IPS-NIHi11 (cell line): ENCODE measurements around the gene LILRA1.
A peak's percentile ranks its signal among the peaks of the same experiment; 100 is the strongest.
"Not testable (repeated sequence)": the region's sequence is repeated elsewhere in the genome, so short reads cannot be mapped to it uniquely, and the experiment has no call there.

Experiments
- DNase-seq: peaks from one replicate; pipeline ENCODE4 v3.0.0; 2012; ENCODE audit warnings: mixed read lengths, low spot score

The LILRA1 gene

DNA sequence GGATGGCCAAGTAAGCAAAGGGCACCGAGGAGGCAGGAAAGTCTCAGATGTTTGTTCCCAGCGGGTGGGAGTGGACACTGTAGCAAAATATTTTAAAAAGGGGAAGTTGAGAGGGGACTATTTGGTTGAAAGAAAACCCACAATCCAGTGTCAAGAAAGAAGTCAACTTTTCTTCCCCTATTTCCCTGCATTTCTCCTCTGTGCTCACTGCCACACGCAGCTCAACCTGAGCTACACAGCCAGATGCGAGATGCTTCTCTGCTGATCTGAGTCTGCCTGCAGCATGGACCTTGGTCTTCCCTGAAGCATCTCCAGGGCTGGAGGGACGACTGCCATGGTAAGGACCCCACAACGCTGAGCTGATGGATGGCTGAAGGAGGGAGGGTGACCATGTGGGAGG lies at the start of gene LILRA1:
LILRA1 (plus strand) TSS at position 188 of the 400 bp plus-strand sequence. CDS start 613 bp downstream, outside the sequence.
- DNase-seq: not testable (repeated sequence)

DNA sequence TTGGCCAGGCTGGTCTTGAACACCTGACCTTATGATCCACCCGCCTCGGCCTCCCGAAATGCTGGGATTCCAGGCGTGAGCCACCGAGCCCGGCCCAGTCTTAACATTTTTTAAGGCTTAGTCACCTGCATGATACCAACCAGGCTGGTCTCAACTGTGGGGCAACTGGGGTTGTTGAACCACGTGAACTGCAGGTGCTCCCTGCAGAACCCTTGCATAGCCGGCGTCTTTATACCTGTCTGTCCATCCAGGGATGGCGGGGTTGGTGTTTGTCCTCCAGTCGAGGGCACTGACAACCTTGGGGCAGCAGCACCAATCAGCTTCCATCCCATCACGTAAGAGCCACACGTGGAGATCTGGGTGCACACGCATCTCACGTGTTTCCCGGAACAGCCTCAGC lies 44.6 kb upstream of the LILRA1 start:
- DNase-seq: no peak

DNA sequence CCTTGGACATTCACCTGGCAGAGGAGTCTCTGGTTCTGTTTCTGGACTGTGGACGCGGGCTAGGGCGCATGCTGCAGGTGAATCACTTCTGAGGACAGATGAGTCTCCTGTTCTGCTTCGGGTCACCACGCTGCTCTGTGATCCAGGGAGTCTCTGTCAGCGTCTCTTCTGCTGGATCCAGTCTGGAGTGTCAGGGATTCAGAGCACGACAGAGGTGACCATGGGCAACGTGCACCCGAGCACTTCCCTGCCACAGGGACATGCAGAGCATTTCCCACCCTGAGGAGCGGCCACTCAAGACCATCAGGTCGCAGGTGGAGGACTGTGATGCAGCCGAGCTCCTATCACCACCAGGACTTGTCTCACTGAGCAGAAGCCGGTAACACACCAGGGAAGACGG lies 44.2 kb upstream of the LILRA1 start:
- no peak for DNase-seq

DNA sequence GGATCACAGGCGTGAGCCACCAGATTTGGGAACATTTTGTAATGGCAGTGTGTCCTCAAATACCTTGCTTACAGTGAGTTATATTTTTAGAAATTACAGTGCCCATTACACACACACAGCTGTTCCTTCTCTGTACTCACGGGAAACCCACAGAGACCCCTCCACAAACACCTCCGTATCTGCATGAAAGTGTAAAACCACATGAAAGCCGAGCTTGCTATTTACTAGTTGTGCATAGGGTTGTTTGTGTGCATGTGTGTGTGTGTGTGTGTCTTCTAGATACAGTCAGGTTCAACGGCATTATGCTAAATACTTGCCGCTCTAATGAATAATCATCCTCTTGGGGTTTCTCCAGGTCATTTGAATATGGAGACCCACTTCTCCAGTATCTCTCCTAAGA lies 42.1 kb upstream of the LILRA1 start:
- no peak for DNase-seq

DNA sequence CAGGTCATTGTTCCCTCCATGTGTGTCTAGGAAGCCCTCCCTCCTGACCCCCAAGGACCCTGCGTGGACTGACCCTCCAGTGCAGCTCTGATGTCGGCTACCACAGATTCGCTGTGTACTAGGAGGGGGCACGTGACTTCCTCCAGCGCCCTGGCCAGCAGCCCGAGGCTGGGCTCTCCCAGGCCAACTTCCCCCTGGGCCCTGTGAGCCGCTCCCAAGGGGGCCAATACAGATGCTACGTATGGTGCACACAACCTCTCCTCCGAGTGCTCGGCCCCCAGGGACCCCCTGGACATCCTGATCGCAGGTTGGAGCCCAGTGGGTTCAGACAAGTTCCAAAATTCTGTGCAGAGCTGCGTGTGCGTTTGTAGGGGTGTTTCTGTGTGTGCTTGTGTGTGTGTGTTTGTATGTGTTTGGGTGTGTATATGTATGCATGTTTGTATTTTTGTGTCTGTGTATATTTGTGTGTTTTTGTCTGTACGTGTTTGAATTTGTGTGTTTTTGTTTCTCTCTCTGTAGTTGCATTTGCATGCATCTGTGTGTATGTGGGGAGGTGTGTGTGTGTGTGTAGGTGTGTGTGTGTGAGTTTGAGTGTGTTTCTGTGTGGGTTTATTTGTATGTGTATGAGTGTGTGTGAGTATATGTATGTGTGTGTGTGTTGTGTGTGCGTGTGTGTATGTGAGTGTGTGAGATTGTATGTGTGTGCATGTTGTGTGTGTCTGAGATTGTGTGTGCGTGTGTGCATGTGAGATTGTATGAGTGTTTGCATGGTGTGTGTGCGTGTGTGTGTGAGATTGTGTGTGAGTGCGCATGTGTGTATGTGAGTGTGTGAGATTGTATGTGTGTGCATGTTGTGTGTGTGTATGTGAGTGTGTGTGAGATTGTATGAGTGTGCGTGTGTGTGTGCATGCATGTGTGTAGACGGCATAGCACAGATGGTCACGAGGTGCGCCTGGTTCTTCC lies 41.2 kb upstream of the LILRA1 start:
- DNase-seq: no peak

DNA sequence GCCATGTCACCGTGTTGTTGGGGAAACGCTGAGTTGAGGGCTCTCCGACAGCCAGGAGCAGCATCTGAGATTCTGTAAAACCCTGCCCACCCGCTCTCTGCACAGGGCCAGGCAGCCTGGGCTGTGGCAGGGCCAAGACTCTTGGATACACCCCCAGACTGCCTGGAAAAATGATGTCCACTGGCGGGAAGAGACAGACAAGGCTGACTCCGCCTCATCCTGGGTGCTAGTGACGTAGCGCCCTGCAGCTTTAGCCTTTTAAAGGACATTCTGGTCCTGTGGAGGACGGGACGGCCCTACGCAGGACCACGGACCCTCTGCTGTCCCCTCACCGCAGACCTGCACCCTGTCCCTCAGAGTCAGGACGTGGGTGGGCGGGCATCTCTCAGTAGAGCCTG lies 40.5 kb upstream of the LILRA1 start:
- DNase-seq: no peak

DNA sequence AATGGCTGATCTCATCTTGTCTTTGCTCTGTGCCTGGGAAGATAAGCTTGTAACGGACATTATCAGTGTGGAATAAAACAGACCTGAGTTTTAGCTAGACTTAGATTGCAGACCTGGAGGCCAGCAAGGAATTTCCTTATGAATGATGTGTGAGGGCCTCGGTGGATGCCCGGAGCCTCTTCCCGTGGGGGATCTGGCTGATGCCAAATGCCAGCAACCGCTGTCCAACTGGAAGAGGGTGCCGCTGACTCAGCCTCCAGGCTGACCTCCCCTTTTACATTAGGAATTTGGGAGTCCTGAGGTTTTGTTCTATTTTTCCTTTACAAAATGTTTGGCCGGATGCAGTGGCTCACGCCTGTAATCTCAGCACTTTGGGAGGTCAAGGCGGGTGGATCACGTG lies 39.4 kb upstream of the LILRA1 start:
- no peak for DNase-seq

DNA sequence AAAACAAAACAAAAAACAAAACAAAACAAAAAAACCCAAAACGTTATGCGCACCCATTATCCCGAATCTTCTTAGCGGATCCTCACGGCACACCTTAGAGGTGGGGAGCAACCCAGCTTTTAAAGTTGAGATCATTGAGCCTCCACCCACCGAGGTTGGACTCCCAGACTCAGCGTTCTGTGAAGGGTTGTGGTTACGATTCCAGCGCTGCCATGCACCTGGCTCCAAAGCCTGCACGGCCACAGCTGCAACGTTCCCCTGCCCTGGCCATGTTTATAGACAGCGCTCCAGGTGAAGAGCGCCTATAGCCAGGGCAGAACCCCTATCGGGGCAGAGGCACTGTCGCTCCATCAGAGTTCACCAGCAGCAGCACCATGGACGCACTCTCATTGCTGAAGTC lies 38.5 kb upstream of the LILRA1 start:
- no peak for DNase-seq

DNA sequence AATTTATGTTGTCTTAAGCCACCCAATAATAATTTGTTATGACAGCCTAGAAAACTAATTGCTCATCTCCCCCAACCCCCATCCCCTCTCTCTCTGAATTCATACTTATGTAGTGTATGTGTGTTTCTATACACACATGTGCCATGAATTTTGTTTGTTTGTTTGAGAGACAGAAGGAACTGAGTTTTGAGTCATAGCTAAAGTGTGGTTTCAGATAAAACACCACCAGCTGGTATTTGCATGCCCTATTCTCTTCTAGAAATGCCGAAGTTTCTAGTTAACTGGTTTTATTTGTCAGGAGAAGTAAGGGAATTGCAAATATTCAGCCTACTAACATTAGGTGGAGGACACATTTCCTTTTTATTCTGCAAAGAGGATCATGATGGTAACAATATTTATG lies 37.2 kb upstream of the LILRA1 start:
- DNase-seq: no peak

DNA sequence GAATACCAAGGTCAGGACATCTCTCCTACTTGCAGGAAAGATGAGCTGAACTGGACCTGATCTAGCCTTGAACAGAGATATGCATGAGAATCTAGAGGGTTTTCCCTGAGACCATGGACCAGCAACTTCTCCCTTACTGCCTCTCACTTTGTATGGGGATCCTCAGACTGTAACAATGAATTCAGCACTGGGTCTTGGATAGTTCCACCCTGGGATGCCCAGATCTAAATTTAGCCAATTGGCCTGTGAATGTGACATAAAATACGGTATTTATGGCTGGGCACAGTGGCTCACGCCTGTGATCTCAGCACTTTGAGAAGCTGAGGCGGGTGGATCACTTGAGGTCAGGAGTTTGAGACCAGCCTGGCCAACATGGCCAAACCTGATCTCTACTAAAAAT lies 35.1 kb upstream of the LILRA1 start:
- no peak for DNase-seq

DNA sequence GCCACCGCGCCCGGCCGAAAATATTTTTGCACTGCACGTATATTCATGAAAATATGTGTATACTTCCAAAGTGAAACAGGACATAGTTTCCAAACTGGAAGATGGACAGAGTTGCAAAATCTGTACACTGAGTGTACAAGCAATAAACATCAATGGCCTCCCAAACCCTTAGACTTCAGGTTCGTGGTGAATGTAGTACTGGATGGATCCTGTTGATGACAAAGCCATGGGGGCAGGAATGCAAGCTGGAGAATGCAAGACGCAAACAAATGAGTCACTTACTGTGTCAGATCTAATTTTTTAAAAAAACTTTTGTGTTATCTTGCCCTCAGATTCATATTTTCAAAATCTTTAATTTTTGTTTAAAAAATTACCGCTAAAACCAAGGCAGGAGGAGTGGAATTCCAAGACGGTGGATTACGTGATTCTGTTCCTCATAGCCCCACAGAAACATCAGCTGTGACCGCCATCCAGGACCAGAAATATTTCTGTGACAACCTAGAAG lies 32.5 kb upstream of the LILRA1 start:
- DNase-seq: no peak

DNA sequence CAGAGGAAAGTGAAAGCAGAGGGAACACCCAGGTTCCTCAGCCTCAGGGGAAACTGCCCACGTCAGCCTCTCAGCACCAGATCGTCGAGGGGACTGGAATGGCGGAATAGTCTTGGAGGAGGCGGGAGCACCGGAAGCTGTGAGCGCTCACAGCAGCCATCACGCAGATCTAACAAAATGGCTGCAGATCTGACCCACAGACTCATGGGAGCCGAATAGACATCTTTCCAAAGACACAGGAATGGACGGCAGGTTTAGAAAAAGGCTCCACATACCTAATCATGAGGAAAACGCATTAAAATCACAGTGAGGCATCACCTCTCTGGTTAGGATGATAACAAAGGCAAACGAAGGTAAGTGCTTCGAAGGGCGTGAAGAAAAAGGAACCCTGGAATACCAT lies 31.6 kb upstream of the LILRA1 start:
- no peak for DNase-seq

DNA sequence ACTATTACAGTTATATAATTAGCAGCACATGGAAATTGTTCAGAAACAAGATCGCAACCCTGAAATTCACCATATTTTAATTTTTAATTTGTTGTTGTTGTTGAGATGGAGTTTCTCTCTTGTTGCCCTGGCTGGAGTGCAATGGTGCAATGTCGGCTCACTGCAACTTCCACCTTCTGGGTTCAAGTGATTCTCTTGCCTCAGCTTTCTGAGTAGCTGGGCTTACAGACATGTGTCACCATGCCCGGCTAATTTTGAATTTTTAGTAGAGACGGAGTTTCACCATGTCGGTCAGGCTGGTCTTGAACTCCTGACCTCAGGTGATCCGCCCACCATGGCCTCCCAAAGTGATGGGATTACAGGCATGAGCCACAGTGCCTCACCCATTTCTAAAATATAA lies 30.2 kb upstream of the LILRA1 start:
- DNase-seq: not testable (repeated sequence)

DNA sequence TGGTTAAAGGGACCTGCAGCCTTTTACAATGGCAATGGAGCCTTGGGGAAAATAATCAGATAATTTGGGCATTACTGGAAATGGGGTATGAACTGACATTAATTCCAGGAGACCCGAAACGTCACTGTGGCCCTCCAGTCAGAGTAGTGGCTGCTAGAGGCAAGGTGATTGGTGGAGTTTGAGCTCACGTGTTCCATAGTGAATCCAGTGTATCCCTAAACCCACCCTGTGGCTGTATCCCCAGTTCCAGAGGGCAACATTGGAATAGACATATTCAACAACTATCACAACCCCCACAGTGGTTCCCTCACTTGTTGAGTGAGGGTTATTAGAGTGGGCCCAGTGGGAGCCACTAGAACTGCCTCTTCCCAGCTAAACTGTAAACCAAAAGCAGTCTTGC lies 23.1 kb upstream of the LILRA1 start:
- DNase-seq: no peak

DNA sequence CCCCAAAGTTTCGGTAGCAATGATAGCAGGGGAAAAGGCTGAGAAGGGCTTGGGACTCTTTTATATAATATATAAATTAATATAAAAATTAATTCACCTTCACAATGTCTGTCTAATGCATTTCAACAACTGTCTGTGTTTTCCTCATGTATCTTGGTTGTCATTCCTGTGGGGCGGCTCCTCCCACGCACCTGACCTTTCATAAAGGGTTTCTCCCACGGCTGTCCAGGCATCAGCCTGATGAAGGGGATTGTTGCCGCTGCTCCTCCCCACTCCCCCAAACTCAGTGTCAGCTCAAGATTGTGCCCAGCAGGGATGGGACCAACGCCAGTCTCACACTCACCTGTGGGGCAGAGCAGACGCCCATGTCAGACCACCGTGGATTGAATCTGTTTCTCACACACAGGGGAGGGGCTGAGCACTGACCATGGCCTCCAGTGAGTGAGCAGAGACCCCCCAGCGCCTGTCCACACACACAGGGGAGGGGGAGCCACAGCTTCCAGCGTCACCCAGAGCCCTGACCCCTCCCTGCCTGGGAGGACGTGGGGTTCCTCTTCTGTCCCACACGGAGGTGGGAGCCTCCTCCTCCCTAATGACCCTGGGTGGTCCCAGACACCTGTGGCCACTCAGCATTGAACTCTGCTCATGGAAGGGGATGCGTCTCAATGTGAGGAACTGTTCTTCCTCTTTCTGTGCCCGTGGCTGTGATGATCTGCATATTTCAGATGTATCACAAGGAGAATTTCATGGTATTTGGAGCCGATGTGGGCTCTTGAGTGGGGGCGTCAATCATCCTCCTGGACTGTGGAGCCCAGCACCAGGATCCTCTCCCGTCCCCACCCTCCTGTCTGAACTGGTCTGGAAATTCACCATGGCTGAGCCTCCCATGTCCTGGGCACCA lies 21.5 kb upstream of the LILRA1 start:
- not testable (repeated sequence) for DNase-seq

DNA sequence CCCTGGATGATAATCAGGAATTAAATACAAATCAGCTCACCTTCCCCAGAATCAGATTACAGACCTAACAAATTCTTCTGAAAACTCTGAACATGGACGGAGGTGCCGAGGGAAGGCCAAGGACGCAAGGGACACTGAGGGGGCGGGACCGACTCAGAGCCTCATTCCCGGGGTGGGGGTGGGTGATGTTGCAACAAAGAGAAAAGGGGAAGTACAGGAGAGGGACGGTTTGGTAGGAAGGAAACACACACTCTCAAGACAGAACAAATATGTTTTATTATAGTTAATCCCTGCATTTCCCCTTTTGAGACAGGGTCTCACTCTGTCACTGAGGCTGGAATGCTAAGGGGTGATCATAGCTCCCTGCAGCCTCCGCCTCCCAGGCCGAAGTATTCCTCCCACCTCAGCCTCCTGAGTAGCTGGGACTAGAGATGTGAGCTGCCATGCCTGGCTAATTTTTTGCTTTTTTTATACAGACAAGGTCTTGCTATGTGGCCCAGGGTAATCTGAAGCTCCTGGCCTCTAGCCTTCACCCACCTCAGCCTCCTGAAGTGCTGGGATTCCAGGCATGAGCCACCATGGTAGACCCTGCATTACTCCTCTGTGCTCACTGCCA lies 20.6 kb upstream of the LILRA1 start:
- DNase-seq: no peak

DNA sequence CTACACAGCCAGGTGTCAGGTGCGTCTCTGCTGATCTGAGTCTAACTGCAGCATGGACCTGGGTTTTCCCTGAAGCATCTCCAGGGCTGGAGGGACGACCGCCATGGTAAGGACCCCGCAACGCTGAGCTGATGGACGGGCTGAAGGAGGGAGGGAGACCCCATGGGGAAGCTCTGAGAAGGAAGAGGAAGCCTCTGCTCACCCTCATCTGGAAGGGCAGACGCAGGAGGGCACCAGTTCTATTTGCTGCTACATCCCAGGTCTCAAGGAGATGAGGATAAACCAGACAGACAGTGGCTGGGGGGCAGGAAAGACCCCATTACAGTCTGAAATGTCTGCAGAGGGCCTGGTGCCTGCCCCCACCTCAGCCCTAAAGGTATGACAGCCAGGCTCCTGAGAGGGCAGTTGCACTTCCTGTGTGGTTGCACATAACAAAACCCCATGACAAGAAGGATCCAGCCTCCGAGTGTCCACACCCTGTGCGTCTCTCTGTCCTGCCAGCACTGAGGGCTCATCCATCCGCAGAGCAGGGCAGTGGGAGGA lies 20.0 kb upstream of the LILRA1 start, which contains the start of gene LILRA2:
LILRA2 (plus strand) TSS at position 461 of the 543 bp plus-strand sequence. CDS start 89 bp downstream, outside the sequence.
- no peak for DNase-seq

DNA sequence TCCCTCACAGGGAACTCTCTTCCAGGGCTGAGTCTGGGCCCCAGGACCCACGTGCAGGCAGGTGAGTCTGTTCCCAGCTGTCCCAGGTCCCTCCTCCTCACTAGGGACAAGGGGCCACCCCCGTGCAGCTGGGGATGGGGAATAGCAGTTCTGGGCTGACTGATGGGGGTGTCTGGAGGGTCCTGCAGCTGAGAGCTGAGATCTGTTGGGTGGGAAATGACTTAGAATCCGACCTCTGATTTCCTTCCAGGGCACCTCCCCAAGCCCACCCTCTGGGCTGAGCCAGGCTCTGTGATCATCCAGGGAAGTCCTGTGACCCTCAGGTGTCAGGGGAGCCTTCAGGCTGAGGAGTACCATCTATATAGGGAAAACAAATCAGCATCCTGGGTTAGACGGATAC lies 19.4 kb upstream of the LILRA1 start:
- no peak for DNase-seq

DNA sequence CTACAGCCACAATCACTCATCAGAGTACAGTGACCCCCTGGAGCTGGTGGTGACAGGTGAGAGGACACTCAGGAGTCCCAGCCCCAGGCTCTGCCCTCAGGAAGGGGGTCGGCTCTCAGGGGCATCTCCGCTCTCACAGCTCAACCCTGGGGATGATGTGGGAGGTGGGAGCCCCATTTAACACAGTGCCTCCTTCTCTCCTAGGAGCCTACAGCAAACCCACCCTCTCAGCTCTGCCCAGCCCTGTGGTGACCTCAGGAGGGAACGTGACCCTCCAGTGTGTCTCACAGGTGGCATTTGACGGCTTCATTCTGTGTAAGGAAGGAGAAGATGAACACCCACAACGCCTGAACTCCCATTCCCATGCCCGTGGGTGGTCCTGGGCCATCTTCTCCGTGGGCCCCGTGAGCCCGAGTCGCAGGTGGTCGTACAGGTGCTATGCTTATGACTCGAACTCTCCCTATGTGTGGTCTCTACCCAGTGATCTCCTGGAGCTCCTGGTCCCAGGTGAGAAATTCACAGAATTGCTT lies 18.8 kb upstream of the LILRA1 start:
- no peak for DNase-seq

DNA sequence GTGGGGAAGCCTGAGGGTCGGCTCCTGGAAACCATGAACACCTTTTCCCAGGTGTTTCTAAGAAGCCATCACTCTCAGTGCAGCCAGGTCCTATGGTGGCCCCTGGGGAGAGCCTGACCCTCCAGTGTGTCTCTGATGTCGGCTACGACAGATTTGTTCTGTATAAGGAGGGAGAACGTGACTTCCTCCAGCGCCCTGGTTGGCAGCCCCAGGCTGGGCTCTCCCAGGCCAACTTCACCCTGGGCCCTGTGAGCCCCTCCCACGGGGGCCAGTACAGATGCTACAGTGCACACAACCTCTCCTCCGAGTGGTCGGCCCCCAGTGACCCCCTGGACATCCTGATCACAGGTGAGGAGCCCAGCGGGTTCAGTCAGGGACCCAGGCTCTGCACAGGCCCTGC lies 18.2 kb upstream of the LILRA1 start:
- DNase-seq: not testable (repeated sequence)

DNA sequence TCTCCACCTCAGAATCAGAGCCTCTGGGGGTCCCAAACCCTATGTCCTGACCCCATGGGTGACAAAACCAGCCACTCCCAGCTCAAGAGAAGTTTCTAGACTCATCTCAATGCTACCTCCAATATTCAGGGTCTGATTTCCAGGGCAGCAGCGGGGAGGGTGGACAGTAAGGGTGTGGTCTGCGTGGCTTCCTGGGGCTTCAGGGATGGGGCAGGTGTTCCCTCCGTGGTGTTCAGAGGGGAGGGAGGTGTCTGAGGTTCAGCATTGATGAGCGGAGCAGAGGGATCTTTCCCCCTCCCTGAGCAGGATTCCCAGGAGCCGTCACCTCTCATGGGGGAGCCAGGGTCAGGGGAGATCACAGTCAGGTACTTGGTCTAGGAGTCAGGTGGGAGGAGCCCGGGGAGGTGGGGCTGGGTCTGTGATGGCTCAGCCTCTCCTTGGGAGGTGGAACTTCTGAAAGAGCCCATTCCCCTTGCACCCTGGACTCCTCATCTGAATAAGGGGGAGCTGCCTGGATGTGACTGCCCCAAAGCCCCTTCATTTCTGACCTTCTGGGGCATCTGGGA lies 16.9 kb upstream of the LILRA1 start:
- DNase-seq: peak; percentile 47
